ENCODE results near the gene ABHD16A.

Gene ABHD16A

GRCh38 chr6:31702819-31703716 is at the start of gene ABHD16A:
Gene ABHD16A (minus strand): TSS chr6:31703324. CDS start chr6:31703281, 43 bp downstream.
- peak; percentile 98 for DNase-seq (ENCODE audit: low spot score)

DNA sequence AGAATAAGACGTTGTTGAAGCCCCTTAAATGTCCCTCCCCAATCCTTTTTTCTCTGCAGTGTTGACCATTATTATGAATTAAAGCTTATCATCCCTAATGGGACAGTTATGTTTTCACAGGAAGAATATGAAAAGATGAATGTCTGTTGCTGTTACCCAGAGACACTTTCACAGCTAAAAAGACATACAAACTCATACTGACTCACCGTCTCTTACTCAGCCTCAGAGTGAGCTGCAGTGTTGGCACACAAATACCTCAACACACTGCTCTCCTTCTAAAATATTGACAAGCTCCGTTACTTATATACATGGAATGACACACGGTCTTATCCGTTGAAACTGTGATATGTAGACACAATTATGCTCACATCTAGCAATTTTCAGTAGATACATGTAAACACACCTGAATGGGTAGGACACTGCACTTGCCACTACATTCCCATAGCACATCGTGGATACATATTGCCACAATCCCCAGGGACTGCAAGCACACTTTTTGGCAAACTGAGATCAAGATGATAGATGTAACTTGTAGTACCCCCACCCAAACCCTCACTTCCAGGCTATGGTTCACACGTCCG is 49.7 kb upstream of the ABHD16A start:
- no peak for DNase-seq (ENCODE audit: low spot score)

GRCh38 chr6:31750411-31751022 is 47.4 kb upstream of the ABHD16A start:
- DNase-seq (ENCODE audit: low spot score), result no peak

DNA sequence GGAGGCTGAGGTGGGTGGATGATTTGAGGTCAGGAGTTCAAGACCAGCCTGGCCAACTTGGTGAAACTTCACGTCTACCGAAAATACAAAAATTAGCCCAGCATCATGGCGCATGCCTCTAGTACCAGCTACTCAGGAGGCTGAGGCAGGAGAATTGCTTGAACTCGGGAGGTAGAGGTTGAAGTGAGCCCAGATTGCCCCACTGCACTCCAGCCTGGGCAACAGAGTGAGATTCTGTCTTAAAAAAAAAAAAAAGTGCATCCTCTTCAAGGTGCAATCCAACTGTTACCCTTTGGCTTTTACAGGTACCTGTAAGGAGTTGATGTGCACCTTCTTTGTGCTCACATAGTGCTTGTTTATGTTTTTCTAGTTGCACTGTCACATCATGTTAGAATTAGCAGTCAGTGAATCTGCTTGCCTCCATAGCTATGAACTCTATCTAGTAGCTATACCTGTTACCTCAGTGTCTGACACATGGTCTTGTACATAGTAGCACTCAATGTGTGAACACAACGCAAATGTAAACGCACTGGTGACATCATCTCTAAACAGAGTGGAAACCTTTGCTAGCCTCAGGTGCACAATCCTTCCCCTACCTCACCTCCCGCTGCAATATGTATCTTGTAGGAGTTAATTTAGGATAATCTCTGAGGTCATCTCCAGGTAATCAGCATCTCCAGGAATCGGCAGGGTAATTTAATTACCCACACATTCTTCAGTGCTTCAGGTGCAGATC is 46.3 kb upstream of the ABHD16A start:
- no peak for DNase-seq (ENCODE audit: low spot score)

DNA sequence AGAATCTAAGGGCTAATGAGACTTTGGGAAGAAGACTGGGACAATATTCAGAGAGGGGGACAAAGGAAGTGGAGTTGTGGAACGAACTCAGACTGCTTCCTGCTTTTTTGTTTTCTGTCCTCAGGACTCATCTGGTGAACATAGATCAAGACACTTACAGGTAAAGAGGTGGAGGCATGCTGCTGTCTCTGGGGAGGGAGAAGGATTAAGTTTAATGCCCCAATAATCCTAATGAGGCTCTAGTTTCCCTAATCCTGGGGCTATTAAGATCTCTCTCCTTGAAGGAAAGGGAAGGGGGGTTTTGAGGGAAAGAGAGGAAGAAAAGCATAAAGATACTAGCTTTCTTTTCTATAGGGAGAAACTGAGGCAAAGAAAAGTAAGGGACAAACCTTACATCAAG is 41.3 kb upstream of the ABHD16A start:
- DNase-seq (ENCODE audit: low spot score), result no peak

GRCh38 chr6:31742894-31743293 is 39.8 kb upstream of the ABHD16A start:
- DNase-seq (ENCODE audit: low spot score), result no peak

DNA sequence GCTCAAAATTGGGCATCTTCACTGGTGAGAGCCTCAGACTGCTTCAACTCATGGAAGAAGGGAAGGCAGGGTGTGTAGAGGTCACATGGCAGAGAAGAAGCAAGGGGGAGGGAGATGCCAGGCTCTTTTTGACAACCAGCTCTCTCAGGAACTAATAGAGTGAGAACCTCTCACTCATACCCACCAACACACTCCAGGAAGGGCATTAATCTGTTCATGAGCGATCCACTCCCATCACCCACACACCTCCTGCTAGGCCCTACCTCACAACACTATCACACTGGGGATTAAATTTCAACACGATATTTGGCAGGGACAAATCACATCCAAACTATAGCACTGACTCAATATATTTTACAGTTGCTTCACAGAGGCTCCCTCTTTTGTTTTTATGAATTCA is 38.7 kb upstream of the ABHD16A start:
- no peak for DNase-seq (ENCODE audit: low spot score)

- no peak for DNase-seq (ENCODE audit: low spot score)
Measured at GRCh38 chr6:31740397-31741223, 37.5 kb upstream of the ABHD16A start.

DNA sequence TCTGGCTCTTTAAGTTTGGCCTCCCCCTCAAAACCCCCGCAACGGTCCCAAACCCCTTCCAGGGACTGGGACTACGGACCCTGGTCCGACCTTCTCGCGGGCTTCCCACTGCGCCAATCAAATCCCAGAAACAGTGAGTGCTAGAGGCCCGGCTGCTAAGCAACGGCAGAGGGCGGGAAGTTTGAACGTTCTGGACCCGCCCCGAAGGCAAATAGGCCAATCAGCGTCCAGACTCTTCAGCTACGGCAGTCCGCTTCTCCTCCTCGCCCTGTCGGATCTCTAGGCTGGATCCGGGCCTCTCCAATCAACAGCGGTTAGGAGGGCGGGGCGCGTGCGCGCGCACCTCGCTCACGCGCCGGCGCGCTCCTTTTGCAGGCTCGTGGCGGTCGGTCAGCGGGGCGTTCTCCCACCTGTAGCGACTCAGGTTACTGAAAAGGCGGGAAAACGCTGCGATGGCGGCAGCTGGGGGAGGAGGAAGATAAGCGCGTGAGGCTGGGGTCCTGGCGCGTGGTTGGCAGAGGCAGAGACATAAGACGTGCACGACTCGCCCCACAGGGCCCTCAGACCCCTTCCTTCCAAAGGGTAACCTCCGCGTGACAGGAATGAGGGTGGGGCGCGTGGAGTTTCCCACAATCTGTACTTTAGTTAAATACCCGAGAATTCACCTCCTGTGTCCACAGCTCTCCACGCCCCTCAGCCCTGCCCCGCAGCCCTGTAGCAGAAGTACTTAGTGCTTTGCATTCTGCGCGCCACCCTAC is 36.7 kb upstream of the ABHD16A start, which contains the start of gene MSH5:
Gene MSH5, plus strand, starts transcription at position 367 of the 758 bp plus-strand sequence. CDS start 462 bp downstream, outside the sequence.
- DNase-seq (ENCODE audit: low spot score), result peak; percentile 99

- DNase-seq (ENCODE audit: low spot score), result peak; percentile 54
Measured at GRCh38 chr6:31737991-31738979, 35.2 kb upstream of the ABHD16A start.

DNA sequence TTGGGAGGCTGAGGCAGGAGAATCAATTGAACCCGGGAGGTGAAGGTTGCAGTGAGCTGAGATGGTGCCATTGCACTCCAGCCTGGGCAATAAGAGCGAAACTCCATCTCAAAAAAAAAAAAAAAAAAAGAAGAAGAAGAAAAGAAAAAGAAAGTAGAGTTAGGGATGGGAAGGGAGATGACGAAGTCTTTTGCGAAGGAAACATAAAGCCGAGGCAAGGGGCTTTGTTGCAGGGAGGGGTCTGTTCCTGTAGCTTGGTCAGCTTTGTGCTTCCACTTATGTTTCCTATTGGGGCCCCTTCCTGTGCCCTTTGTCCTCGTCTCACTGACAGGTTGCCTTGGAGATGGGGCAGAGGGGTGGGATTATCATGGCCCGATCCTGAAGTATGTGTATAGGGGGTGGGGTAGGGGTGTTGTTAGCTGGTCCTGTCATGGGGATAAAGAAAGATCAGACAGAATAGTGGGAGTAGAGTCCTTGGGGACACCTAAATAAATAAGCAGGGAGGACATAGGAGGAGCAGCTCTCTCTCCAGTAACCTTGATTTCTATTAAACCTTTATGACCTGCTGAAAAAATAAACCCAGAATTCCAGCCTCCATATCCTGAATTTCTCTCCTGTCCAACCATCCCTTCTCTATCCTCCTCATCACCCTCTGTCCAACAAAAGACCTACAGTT is 34.3 kb upstream of the ABHD16A start:
- no peak for DNase-seq (ENCODE audit: low spot score)

GRCh38 chr6:31736768-31737314 is 33.7 kb upstream of the ABHD16A start:
- no peak for DNase-seq (ENCODE audit: low spot score)

GRCh38 chr6:31736021-31736767 is 33.1 kb upstream of the ABHD16A start, which contains the start of gene CLIC1:
Gene CLIC1 (minus strand): TSS chr6:31736530. CDS start chr6:31736300, 230 bp downstream.
- peak; percentile 82 for DNase-seq (ENCODE audit: low spot score)

GRCh38 chr6:31734821-31735406 is 31.8 kb upstream of the ABHD16A start:
- DNase-seq (ENCODE audit: low spot score), result peak; percentile 43

GRCh38 chr6:31734247-31734820 is 31.2 kb upstream of the ABHD16A start:
- DNase-seq (ENCODE audit: low spot score), result no peak

DNA sequence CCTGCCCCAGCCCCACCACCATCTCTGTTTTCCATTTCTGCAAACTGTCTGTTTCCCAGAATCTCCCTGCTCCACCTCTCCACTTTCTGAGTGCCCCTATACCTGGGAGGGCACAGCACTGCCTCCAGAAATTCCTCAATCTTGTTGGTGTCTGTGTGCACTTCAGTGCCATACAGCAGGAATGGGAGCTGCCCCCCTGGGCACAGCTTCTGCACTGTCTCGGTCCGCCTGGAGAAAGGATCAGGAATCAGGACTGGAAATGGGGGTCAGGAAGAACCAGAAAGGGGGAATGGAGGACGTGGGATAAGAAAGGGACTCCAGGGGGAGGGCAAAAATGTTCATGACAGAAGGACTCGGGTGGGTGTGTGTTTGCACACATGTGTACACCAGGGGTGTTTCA is 30.6 kb upstream of the ABHD16A start:
- DNase-seq (ENCODE audit: low spot score), result no peak

GRCh38 chr6:31732029-31732428 is 28.9 kb upstream of the ABHD16A start:
- DNase-seq (ENCODE audit: low spot score), result no peak
